Limb (tissue), 2 donors: Measurements from ENCODE around the gene RPS24.
"Not testable (repeated sequence)": the region's sequence is repeated elsewhere in the genome, so short reads cannot be mapped to it uniquely, and the experiment has no call there.

Experiments
- DNase-seq, 2 donors: peaks; one replicate each; pipeline ENCODE4 v3.0.0-alpha.2; 2016; ENCODE audit errors: extremely low spot score in 2 of 2

RPS24 gene

DNA sequence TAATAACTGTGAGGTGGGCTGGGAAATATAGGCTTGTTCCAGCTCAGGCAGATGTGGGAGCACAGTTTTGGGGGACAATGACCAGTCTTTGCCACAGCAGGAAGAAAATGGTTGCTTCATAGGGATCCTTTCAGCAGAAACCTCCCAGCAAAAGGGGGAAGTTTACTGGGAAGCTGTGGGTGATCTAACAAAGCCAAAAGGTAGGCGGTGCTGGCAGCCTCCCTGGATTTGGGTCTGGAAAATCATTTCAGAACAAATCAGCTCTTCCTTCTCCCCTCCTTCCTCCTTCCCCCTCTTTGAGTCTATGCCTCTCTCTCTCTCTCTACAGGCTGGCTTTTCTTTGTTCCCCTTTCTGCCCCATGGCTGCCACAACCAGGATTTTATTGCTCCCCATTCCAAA is 16.2 kb downstream of the RPS24 start:
- no peak for DNase-seq

DNA sequence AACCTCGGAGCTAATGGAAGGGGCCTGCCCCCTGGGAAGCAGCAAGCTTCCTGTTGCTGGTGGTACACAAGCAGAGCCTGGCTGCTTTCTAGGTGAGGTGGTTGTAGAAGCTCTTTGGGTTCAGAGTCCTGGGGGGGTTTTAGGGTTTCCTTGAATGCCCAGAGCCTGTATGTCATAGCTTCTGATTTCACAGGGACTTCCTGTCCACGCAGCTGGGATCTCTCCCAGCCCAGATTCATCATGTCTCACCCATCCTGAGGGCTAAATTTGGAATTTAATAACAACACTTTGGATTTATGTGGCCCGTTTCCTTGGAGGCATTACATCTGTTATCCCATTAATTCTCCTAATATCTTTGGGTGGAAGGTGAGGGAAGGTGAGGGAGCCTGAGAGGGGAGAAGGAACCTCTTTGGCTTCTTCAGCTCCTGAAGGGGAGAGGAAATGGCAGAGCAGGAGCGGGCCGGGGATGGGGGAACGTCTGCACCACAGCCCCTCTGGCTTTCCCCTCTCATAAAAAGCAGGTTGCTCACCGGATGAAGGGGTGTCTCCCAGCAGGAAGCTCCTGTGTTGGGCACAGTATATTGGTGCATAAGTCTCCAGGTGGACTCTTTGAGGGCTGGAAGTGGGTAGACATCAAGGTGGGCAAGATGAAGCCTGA is 19.7 kb downstream of the RPS24 start:
- DNase-seq = no peak

DNA sequence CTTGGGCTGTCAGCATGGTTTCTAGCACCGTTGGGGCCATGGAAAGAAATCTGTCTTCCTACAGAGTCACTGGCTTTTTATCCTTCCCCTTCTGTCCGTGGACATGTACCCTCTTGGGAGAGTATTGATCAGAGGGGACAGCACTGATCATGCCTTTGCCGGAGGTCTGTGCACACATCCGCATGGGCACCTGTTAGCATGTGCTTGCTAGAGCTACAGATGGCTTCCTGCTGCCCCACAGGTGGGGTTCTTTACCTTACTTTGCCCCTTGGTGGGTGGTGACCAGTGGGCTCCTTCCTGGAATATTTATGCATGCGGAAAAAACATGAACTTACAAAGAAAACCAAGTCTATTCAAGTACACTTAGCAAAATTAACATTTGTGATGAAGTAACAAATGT is 24.9 kb downstream of the RPS24 start:
- no peak for DNase-seq

DNA sequence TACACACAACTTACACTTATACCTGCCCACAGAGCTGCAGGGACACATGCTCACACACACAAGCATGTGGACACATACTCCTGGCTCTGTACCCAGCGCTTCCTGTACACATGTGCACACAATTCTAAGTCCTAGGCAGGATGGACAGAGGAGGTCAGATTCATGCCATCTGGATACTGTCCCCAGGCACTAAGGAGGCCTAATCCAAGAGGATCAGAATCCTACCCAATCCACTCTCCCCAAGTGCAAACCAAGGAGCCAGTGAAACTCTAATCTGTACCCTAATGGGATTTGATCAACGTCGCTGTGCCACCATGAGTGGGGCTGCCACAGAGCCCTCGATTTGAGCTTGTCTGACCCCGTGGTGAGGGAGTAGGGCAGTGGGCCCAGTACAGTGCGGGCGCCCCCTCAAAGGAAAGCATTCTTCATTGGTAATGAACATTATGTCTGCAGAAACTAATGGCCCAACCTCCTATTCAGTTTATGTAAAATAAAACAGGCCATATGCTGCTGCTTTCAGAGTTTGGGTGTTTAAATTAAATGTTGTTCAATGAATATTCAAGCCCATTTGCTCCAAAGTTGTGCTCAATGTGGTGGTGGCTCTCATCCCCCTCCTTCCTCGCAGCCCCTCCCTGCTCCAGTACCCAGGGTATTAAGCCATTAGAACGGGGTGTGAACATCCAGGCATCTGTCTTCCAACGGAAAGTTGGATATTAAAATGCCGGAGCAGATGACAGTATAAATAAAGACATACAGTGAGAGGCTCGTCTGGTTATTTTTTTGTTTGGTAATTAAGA is 26.4 kb downstream of the RPS24 start:
- no peak for DNase-seq

DNA sequence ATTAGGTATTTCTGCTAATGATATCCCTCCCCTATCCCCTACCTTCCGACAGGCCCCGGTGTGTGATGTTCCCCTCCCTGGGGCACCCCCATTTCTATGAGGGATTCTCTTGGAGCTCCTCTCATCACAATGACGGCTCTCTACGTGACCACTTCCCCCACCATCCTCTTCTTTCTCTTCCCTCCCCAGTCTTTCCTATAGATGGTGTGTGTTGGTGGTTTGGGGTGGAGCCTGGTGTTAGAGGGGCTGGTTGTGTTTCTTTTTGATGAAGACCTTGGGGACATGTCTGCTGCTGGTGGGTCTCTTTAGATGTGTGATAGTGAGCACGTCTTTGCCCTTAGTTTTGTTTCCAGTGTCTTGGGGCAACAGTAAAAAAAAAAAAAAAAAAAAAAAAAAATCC is 28.6 kb downstream of the RPS24 start:
- DNase-seq = no peak

DNA sequence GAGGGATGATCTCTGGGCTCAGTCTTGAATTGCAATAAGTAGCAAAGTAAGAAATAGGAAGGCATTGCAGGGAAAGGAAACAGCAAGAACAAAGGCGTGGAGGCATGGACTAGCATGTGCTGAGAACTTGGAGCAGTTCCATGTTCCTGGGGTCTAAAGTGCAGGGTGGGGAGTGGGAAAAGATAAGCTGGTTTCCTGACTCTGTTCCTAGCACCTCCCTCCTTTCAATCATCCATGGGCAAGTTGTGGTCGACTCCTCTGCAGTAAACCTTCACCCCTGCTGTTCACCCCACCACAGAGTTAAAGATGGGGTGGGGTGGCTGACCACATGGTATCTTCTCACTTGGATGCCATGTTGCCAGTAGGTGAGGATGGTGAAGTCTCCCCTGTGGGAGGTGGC is 29.6 kb downstream of the RPS24 start:
- no peak for DNase-seq

DNA sequence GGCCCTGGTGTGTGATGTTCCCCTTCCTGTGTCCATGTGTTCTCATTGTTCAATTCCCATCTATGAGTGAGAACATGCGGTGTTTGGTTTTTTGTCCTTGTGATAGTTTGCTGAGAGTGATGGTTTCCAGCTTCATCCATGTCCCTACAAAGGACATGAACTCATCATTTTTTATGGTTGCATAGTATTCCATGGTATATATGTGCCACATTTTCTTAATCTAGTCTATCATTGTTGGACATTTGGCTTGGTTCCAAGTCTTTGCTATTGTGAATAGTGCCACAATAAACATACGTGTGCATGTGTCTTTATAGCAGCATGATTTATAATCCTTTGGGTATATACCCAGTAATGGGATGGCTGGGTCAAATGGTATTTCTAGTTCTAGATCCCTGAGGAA is 31.3 kb downstream of the RPS24 start:
- DNase-seq = not testable (repeated sequence)

DNA sequence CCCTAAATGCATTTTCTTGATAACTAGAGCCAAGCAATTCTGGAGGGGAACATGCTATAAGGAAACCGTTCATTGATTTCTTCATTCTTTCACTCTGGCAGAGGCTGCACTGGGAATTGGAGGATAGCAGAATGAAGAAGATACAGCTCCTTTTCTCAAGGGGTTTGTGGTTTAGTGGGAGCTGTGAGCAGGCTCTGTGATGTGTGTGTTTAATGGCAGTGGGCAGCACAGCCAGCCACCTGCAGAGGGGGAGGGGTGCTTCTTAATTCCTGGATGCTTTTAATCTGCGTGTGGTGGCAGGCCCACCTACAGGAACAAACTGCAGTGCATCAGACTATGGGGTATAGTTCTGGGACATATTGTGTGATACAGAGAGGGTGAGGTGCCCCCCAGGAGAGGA is 31.9 kb downstream of the RPS24 start:
- DNase-seq = no peak

DNA sequence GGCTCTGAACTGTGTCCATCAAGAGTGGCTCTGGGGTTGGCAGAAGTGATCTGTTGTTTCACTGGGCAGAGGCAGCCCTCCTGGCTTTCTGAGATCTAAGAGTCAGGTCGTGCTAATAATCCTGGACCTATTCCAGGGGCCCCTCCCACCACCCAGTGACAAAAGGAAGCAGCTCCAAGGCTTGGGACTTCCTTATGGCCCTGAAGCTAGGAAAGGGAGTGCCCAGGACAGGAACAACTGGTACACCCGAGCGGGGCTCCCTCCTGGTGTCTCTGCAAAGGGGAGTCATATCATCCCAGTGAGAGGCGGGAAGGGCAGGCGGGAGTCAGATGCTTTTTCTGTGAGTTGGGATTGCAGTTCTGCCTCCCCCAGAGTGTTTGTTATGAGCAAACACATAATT is 32.3 kb downstream of the RPS24 start:
- no peak for DNase-seq

DNA sequence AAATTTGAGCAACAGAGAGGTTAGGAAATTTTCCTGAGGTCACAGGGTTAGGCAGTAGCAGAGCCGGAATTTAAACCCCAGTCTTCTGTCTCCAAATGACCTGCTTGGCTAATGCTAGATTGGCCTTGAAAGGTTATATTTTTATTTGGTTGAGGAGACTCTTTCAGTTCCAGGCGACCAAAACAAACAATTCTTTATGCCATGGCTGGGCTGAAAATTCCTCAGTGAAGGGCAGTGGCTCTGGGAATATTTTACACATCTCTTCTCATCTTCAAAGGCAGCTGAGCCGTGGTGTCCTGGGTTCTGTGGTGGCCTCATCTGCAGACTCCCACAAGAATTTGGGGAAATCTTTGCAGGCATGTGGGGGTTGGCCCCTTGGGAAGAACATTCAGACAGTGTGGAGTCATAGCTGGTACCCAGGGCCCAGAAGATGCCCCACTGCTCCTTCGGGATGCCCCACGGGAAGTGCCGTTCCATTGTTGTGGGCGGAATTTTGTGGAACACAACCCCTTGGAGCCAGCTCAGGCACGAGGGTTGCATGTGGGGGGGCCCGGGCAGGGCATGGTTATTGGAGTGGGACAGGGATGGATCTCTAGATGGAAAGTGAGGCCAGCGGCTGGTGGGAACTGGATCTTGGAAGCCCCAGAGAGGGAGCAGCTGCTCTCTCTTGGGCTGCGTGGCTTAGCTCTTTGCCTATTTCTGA is 33.2 kb downstream of the RPS24 start:
- no peak for DNase-seq

DNA sequence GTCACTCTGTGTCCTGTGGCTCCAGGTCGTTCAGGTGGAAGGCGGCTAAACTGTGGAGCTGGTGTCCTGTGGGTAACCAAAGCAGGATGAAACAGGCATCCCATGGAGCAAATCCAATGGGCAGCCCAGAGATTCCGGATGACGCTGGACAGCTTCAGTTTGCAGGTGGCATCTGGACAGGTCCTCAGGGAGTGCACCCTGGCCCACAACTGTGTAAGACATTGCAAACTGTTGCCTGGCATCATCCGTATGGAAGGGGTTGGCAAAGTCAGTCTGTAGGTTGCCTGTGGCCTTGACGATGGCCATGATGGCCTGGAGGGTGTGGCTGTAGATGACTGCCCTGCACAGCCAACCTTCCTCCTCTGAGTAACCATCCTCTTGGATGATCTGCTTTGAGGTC is 35.5 kb downstream of the RPS24 start:
- no peak for DNase-seq

DNA sequence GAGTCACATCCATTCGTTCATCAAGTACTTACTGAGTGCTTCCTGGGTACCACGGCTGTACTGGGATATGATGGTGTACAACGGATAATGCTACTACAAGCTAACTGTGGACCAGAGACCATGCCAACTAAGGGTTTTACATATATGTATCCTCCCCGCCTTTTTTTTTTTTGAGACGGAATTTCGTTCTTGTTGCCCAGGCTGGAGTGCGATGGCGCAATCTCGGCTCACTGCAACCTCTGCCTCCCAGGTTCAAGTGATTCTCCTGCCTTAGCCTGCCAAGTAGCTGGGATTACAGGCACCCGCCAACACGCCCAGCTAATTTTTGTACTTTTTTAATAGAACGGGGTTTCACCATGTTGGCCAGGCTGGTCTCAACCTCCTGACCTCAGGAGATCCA is 36.4 kb downstream of the RPS24 start:
- DNase-seq = not testable (repeated sequence)

DNA sequence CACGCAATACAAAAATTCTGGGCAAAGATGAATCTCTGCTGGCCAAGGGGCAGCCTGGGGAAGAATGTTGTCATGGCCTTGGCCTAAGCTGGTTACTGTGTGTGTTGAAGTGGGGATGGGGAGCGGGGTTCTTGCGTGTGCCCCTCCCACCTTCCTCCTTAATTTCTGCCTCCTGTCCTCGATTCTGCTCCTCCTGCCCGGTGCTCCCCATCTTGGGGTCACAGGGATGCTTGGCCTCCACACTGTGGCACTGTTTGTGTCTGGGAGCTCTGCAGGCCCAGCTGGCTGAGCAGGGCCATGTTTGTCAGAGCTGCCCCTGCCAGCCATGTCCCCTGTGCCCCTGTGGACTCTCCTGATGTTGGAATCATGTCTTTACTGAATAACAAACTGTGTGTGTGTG is 37.1 kb downstream of the RPS24 start:
- DNase-seq = no peak

DNA sequence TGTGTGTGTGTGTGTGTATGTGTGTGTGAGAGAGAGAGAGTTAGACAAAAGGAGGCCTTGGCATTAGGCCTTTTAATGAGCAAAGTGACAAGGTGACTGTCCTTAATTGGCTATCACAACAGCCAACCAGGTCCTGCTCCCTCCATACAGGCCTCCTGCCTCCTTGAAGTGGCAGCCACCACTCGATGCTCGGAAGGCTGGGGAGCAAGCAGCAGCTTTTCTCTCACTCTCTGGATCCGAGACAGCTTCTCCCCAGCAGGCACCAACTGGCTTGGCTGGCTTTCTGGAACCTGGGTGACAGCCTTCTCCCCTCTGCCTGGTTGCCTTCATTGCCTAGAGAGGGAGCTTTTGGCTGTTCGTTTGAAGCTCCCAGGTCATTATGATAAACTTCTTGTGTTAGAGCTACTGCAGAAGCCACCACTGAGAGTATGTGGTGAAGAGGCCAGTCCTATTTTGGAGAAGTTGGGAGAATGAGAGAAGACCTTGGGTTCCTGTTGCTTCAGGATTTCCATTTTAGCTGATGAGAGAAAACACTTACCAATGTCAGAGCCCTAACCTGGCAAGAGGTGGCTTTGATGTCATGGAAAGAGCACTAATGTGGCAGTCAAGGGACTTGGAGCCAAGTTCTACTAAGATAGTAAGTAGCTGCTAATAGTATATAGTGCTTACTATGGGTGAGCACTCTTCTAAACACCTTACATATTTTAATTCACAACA is 37.6 kb downstream of the RPS24 start:
- DNase-seq = no peak

DNA sequence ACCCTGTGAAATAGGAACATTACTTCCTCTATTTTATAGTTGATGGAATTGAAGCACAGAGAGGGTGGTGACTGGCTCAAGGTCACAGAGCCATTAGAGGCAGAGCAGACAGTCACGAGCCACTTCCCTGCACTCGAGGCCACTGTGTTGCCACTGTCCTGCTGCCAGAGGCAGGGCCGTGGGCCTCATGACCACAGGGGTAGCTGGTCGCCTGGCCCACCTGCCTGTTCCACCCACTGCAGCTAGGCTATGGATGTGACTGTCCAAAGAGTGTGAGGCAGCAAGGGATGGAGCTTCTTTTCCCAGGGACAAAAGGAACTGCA is 38.2 kb downstream of the RPS24 start:
- no peak for DNase-seq

DNA sequence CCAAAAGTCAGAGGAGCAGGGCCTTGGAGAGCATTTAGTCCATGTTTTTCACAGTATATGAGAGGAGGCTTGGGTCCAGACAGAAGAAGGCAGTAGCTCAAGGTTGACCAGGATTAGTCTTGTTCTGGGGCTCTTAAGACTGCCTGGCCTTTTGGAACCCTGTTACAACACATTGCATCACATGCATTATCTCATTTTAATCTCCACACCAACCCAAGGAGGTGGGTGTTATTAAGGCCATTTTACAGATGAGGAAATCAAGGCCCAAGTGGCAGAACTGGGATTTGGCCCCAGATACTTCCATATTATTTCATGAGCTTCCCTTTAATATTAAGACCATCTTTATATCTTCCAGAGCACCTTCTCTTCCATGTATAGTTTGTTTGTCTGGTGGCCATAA is 38.8 kb downstream of the RPS24 start:
- DNase-seq = no peak

DNA sequence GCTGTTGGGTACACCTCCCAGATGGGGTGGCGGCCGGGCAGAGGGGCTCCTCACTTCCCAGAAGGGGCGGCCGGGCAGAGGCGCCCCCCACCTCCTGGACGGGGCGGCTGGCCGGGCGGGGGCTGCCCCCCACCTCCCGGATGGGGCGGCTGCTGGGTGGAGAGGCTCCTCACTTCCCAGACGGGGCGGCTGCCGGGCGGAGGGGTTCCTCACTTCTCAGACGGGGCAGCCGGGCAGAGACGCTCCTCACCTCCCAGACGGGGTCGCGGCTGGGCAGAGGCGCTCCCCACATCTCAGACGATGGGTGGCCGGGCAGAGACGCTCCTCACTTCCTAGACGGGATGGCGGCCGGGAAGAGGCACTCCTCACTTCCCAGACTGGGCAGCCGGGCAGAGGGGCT is 42.1 kb downstream of the RPS24 start:
- not testable (repeated sequence) for DNase-seq

DNA sequence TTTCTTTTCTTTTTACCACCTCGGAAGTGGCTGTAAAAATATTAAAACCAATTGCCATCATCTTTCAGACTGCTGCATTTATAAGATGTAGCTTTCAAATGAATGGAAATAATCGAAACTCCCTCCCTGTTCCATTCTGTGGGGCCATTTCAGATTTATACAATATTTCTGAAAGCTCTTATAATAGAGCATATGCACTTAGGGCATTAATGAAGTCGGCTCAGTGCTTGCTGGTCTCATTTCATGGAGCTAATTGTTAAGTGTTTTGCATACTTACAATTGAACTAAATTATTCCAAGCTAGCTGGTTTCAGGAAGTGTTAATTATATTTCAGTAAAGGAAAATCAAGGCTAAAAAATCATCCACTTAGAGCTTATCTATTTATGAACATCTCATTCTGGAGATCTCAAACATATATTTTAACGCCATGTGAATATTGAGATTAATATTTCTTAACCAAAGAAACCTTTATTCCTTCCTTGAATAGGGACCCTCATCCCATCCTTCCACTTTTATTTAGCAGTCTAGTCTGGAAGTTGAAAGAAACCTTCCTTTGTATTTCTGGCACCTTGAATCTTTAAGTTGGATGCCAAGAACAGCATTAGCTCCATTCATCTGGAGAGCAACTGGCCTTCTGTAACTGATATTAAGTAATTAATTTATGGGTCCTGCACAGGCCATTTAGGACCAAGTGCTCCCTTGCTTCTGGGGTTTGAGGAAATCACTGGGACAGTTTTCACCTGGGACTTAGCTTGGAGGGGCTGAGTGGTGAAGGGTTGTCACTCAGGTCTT is 45.1 kb downstream of the RPS24 start:
- DNase-seq = no peak

DNA sequence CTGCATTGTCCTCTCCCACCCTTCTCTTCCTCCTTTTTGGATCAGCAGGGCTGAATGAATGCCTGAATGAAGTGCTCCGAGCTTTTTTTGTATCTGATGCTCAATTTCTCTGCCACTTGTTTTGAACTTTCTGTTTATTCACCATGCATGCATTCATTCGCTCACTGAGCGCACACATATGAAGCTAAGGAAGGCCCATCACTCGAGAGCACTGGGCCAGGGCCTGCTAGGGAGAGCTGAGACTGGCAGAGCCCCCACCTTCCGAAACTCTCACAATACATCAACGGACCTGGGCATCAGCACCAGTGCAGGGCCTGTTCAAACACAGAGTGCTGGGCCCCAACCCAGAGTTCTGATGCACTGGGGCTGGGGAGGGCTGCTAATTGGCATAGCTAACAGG is 45.7 kb downstream of the RPS24 start:
- DNase-seq = no peak

DNA sequence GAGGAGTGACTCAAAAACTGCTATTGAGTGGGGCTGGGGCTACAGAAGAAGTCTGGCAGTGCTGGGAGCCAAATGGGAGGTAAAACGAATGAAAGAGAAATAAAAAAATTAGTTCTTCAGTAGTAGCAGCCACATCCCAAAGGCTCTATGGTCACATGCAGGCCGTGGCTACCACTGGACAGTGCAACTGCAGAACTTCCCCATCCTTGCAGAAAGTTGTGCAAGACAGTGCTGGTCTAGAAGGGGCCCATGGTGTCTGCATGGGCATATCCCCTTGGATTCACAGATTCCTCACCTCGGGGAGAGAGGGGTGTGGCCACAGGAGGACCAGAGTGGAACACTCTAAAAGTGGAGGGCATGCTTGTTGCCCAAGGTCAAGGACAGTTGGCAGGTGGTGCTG is 47.6 kb downstream of the RPS24 start:
- no peak for DNase-seq

DNA sequence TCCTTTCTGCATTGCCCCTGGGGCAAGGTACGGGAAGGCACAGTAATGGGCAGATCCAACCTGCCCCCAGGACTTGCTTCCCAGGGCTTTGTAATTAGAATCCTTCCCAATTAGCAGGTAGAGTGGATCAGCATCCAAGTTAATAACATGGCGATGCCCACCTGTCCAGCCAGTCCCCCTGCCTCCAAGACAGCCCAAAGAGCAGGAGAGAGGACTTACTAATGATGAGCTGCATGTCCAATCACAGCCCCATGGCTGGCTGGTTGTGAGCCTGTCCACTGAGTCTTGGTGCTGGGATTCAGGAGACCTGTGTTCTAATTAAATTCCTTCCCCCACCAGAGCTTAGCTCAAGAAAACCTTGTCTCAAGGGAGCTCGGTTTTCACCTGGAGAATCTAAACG is 49.0 kb downstream of the RPS24 start:
- no peak for DNase-seq
